B cell (primary cell): Measurements from ENCODE around the gene TATDN2. TPM values are rescaled to one million over a fixed set of nuclear protein-coding genes. Genes with fewer than 3 reads are reported as not detected.

Experiments used
- ATAC-seq: fragments of 200-7000 bp; cut with Tn5 transposase; one replicate; pipeline ENCODE4 v1.10.0; 2021; ENCODE audit warnings: low read depth, mild to moderate bottlenecking, moderate number of reproducible peaks, moderate library complexity
- CTCF ChIA-PET: fragments of 350-600 bp; sonication (Branson Sonifier 250); formaldehyde crosslinking; loops from one replicate; lab custom pipeline; 2021; ENCODE audit warnings: antibody characterized with exemption, inconsistent platforms; lab: Charles Lee
- POLR2A ChIA-PET: fragments of 350-600 bp; sonication (Branson Sonifier 250); formaldehyde crosslinking; loops from one replicate; lab custom pipeline; 2021; ENCODE audit warnings: antibody characterized with exemption; lab: Charles Lee
- DNase-seq: peaks from one replicate; pipeline ENCODE4 v3.0.0; 2013
- H2AFZ ChIP-seq: 2 replicates; pipeline ENCODE4 v1.6.1; 2012; ENCODE audit warnings: mild to moderate bottlenecking, low read depth, low read length; ENCODE audit not compliant: insufficient read depth, poor library complexity, severe bottlenecking
- H3K27ac ChIP-seq, 2 donors: 1 replicate in 1 of 2; 2 replicates in 1 of 2; pipeline ENCODE4 v1.5.1; 2012 to 2013; ENCODE audit warnings: low read length in 2 of 2, mild to moderate bottlenecking in 2 of 2, moderate library complexity in 1 of 2
- H3K27me3 ChIP-seq, 4 experiments: fragments of 200-600 bp in 1 of 4; sonication (generic) in 1 of 4; replicated peaks in 1 of 4; 1 replicate in 2 of 4; 2 replicates in 2 of 4; pipeline versions ENCODE4 v1.6.1 to v1.7.0; 2013 to 2016; ENCODE audit warnings: low read length in 3 of 4, mild to moderate bottlenecking in 2 of 4, mixed read lengths in 1 of 4, moderate library complexity in 1 of 4; ENCODE audit not compliant: insufficient read depth in 4 of 4, control insufficient read depth in 3 of 4; ENCODE audit errors: control extremely low read depth in 1 of 4
- H3K36me3 ChIP-seq, 2 experiments: replicated peaks in 1 of 2; 1 replicate in 1 of 2; 2 replicates in 1 of 2; pipeline versions ENCODE4 v1.6.1 to v1.7.1; 2013; ENCODE audit warnings: low read length in 1 of 2; ENCODE audit not compliant: insufficient read depth in 2 of 2, control insufficient read depth in 1 of 2; ENCODE audit errors: control extremely low read depth in 1 of 2, extremely low read depth in 1 of 2
- H3K4me1 ChIP-seq, 2 donors: fragments of 200-600 bp in 1 of 2; sonication (generic) in 1 of 2; 1 replicate in 1 of 2; 2 replicates in 1 of 2; pipeline versions ENCODE4 v1.5.1 to v1.6.1; 2013 to 2017; ENCODE audit warnings: low read length in 2 of 2; ENCODE audit not compliant: control insufficient read depth in 2 of 2, insufficient read depth in 2 of 2
- H3K4me2 ChIP-seq: replicated peaks from 2 replicates; pipeline ENCODE3; 2012; ENCODE audit warnings: mild to moderate bottlenecking, low read depth, low read length; ENCODE audit not compliant: poor library complexity, severe bottlenecking
- H3K4me3 ChIP-seq, 5 experiments: fragments of 200-600 bp in 1 of 5; sonication (generic) in 1 of 5; 1 replicate in 3 of 5; 2 replicates in 2 of 5; pipeline versions ENCODE4 v1.5.1 to v1.7.0; 2011 to 2016; ENCODE audit warnings: low read length in 4 of 5, mild to moderate bottlenecking in 4 of 5, low read depth in 2 of 5, control low read depth in 1 of 5, moderate library complexity in 1 of 5; ENCODE audit not compliant: insufficient read depth in 1 of 5; ENCODE audit errors: control extremely low read depth in 1 of 5, extremely low read depth in 1 of 5
- H3K79me2 ChIP-seq: fragments of 200-600 bp; sonication (generic); one replicate; pipeline ENCODE4 v1.6.0; 2016; ENCODE audit warnings: low read length; ENCODE audit not compliant: control insufficient read depth, insufficient read depth
- H3K9ac ChIP-seq: fragments of 200-600 bp; sonication (generic); 2 replicates; pipeline ENCODE4 v1.6.1; 2017; ENCODE audit warnings: mild to moderate bottlenecking, low read length, moderate library complexity
- H3K9me3 ChIP-seq, 3 donors: one replicate each; pipeline versions ENCODE4 v1.6.1 to v1.7.1; 2013; ENCODE audit warnings: low read length in 2 of 3; ENCODE audit not compliant: control insufficient read depth in 2 of 3, insufficient read depth in 1 of 3; ENCODE audit errors: control extremely low read depth in 1 of 3
- H4K20me1 ChIP-seq: 2 replicates; pipeline ENCODE4 v1.6.0; 2012; ENCODE audit warnings: mild to moderate bottlenecking, low read length; ENCODE audit not compliant: insufficient read depth, control insufficient read depth, poor library complexity, severe bottlenecking
- H3K27ac Mint-ChIP-seq: one replicate; pipeline ENCODE4 v1.8.0; 2021; ENCODE audit warnings: mixed read lengths
- H3K27me3 Mint-ChIP-seq: one replicate; pipeline ENCODE4 v1.8.0; 2021; ENCODE audit warnings: mixed read lengths
- H3K4me1 Mint-ChIP-seq: one replicate; pipeline ENCODE4 v1.8.0; 2021; ENCODE audit warnings: mixed read lengths
- H3K4me3 Mint-ChIP-seq: one replicate; pipeline ENCODE4 v1.8.0; 2021; ENCODE audit warnings: mixed read lengths
- H3K9me3 Mint-ChIP-seq: one replicate; pipeline ENCODE4 v1.8.0; 2022; ENCODE audit warnings: mixed read lengths; ENCODE audit not compliant: insufficient read depth
- CTCF ChIP-seq: fragments of 200-600 bp; IDR thresholded peaks from one replicate; pipeline ENCODE4 v1.8.0; 2022; ENCODE audit warnings: antibody characterized with exemption, mild to moderate bottlenecking
- EZH2 ChIP-seq: IDR thresholded peaks from 2 replicates; pipeline ENCODE4 v1.6.1; 2012; ENCODE audit warnings: borderline replicate concordance, low read depth, mild to moderate bottlenecking, moderate library complexity, low read length; ENCODE audit not compliant: insufficient read depth, poor library complexity, severe bottlenecking
- WGBS: methylation state at CpG from one replicate; pipeline ENCODE4 v1.1.5; 2013; ENCODE audit warnings: missing lambda C conversion rate; ENCODE audit not compliant: insufficient coverage; 5-methylcytosine and 5-hydroxymethylcytosine counted together
- intact Hi-C: fragments of 100-400 bp; cut with micrococcal nuclease; formaldehyde crosslinking; loops from one replicate; pipeline ENCODE4 v1.10.0; 2022
- polyA plus RNA-seq: library from polyadenylated mRNA; depleted of rRNA; stranded (reverse); fragments of >200 nt; gene quantifications from 2 replicates; pipeline ENCODE4 v1.2.3, GENCODE V29; 2012
- total RNA-seq, 2 donors: library from RNA; stranded (reverse); fragments of 120-200 nt in 1 of 2; gene quantifications; 1 replicate in 1 of 2; 2 replicates in 1 of 2; pipeline versions ENCODE4 v1.2.3 to v1.2.4, GENCODE V29; 2013 to 2022

TATDN2 gene
- total and polyA plus RNA-seq, 2 donors (not counting 1 experiment from before 2014, with no cell fraction given): 24.7 to 62.9 TPM

GRCh38 chr3:10284496-10284895, 36.2 kb downstream of the TATDN2 start:
- peak overlapping the region; percentile 37 for H3K27ac Mint-ChIP-seq
- H3K9ac ChIP-seq: no peak overlapping the region
- TF ChIP-seq EZH2 (no peak), CTCF (no peak)
- H3K79me2 ChIP-seq: no peaks in the 10 kb centered on the region
- H3K27me3 Mint-ChIP-seq: no peaks in the 10 kb centered on the region
- no peaks in the 10 kb centered on the region for H3K27me3 ChIP-seq
- POLR2A ChIA-PET: no interaction called here
- H3K27ac ChIP-seq: no peak overlapping the region
- H3K36me3 ChIP-seq: peaks cover 0 to 43% of the 10 kb centered on the region in 2 experiments
- DNase-seq: peak; percentile 44
- no peaks in the 10 kb centered on the region for H3K9me3 ChIP-seq
- no peak overlapping the region for H3K4me3 ChIP-seq
- H3K4me1 Mint-ChIP-seq: peaks cover 11% of the 10 kb centered on the region
- intact Hi-C loops: no loop called here
- no peaks in the 10 kb centered on the region for H3K9me3 Mint-ChIP-seq
- no peak overlapping the region for H3K4me2 ChIP-seq
- no peaks in the 10 kb centered on the region for H4K20me1 ChIP-seq
- H2AFZ ChIP-seq: no peak overlapping the region
- ATAC-seq: peak; percentile 28
- CTCF ChIA-PET: no interaction called here
- WGBS: 50% methylated on average over 8 of the region's 9 CpGs
- no peak overlapping the region for H3K4me3 Mint-ChIP-seq
- H3K4me1 ChIP-seq: peaks cover 0 to 14% of the 10 kb centered on the region in 2 donors

- H3K4me2 ChIP-seq: no peak overlapping the region
- no peak overlapping the region for H3K27ac ChIP-seq
- H3K9ac ChIP-seq: no peak overlapping the region
- peaks cover 0 to 38% of the 10 kb centered on the region in 2 experiments for H3K36me3 ChIP-seq
- no peak overlapping the region for H2AFZ ChIP-seq
- no peaks in the 10 kb centered on the region for H3K27me3 Mint-ChIP-seq
- DNase-seq: no peak
- H3K79me2 ChIP-seq: no peaks in the 10 kb centered on the region
- no peak overlapping the region for H3K4me3 ChIP-seq
- H4K20me1 ChIP-seq: no peaks in the 10 kb centered on the region
- H3K4me1 Mint-ChIP-seq: peaks cover 11% of the 10 kb centered on the region
- no peak overlapping the region for H3K4me3 Mint-ChIP-seq
- no peaks in the 10 kb centered on the region for H3K9me3 ChIP-seq
- ATAC-seq: no peak
- no peak for TF ChIP-seq CTCF
- no peak for TF ChIP-seq EZH2
- CTCF ChIA-PET: interaction anchor here (0.6 kb wide), 1 partner anchor 360 kb away, joined by 3 read pairs; no protein-coding TSS in a partner anchor
- H3K4me1 ChIP-seq: peaks cover 0 to 14% of the 10 kb centered on the region in 2 donors
- no peak overlapping the region for H3K27ac Mint-ChIP-seq
- no peaks in the 10 kb centered on the region for H3K9me3 Mint-ChIP-seq
- H3K27me3 ChIP-seq: no peaks in the 10 kb centered on the region
- intact Hi-C loops: no loop called here
- WGBS: 95% methylated on average over 8 of the region's 12 CpGs
- POLR2A ChIA-PET: no interaction called here
These were observed 37.2 kb downstream of the TATDN2 start for GRCh38 chr3:10285272-10286132.
